Upper lobe of left lung (tissue), 4 donors: ENCODE data around the gene ASTN2.

Experiments
- CTCF ChIP-seq, 6 experiments: fragments of 450-650 bp in 4 of 6; fragments of 200-600 bp in 2 of 6; sonication (generic) in 2 of 6; IDR thresholded peaks; one replicate each; pipeline ENCODE4 v1.5.1; 2016 to 2019; ENCODE audit warnings: antibody characterized with exemption in 6 of 6
- POLR2A ChIP-seq, 4 donors: fragments of 450-650 bp; IDR thresholded peaks; one replicate each; pipeline ENCODE4 v1.5.1; 2016 to 2017; ENCODE audit warnings: antibody characterized with exemption in 4 of 4, mild to moderate bottlenecking in 2 of 4
- POLR2AphosphoS5 ChIP-seq, 2 donors: sonication (generic); formaldehyde crosslinking; IDR thresholded peaks; one replicate each; pipeline ENCODE4 v1.5.1; 2017; ENCODE audit warnings: antibody characterized with exemption in 2 of 2

GRCh38 chr9:116414374-116414773 is 1000.5 kb downstream of the ASTN2 start:
- TF ChIP-seq CTCF (IDR thresholded peaks at IDR 0.05), result no peak
- TF ChIP-seq POLR2A (IDR thresholded peaks at IDR 0.05), result no peak
- TF ChIP-seq POLR2AphosphoS5 (IDR thresholded peaks at IDR 0.05), result no peak
